HepG2 (cell line): ENCODE results near the gene GALNT8. TPM values are rescaled to one million over a fixed set of nuclear protein-coding genes. Genes with fewer than 3 reads are reported as not detected.

Experiments
- ATAC-seq: fragments of 200-7000 bp; cut with Tn5 transposase; 3 replicates; pipeline ENCODE4 v1.9.1; 2020; ENCODE audit warnings: mild to moderate bottlenecking, moderate library complexity
- BruUV-seq: library from RNA; stranded (reverse); fragments of 400-500 nt; replicated peaks from 2 replicates; lab custom pipeline; 2021; lab: Mats Ljungman, UMichigan
- CTCF ChIA-PET: fragments of 300-600 bp; formaldehyde crosslinking; extraction: SDS; loops from one replicate; lab custom pipeline; 2021; ENCODE audit warnings: low total read pairs, inconsistent platforms, low intra/inter-chr PET ratio; lab: Yijun Ruan, JAX
- POLR2A ChIA-PET: fragments of 350-600 bp; sonication (Branson Sonifier 250); formaldehyde crosslinking; loops from one replicate; lab custom pipeline; 2020; ENCODE audit warnings: antibody characterized with exemption, inconsistent platforms; lab: Yijun Ruan, JAX
- DNase-seq: peaks from one replicate; pipeline ENCODE4 v3.0.0-alpha.2; 2015; ENCODE audit warnings: low spot score
- FAIRE-seq: peaks from 3 replicates; lab custom pipeline; 2011; peaks lifted over from hg19 to GRCh38; lab: Jason Lieb, UNC
- H2AFZ ChIP-seq: one replicate; pipeline ENCODE4 v1.6.1; 2011; ENCODE audit warnings: low read length, inconsistent platforms
- H3K27ac ChIP-seq: fragments of 300-600 bp; 3 replicates; pipeline ENCODE4 v1.8.0; 2011; ENCODE audit warnings: mixed run types, mild to moderate bottlenecking, mixed read lengths, low read length, inconsistent platforms; ENCODE audit not compliant: insufficient read depth; ENCODE audit errors: extremely low read length
- H3K27me3 ChIP-seq, 2 experiments: fragments of 200-600 bp in 1 of 2; 2 replicates in 1 of 2; 3 replicates in 1 of 2; pipeline versions ENCODE4 v1.6.0 to v1.8.0; 2011; ENCODE audit warnings: low read length in 2 of 2, mild to moderate bottlenecking in 2 of 2, moderate library complexity in 2 of 2, inconsistent platforms in 1 of 2; ENCODE audit not compliant: insufficient read depth in 2 of 2, control insufficient read depth in 1 of 2
- H3K36me3 ChIP-seq, 2 experiments: fragments of 200-600 bp in 1 of 2; replicated peaks in 1 of 2; 2 replicates in 1 of 2; 3 replicates in 1 of 2; pipeline versions ENCODE4 v1.5.1 to v1.8.0; 2011; ENCODE audit warnings: low read length in 2 of 2, inconsistent platforms in 1 of 2; ENCODE audit not compliant: insufficient read depth in 2 of 2, control insufficient read depth in 1 of 2
- H3K4me1 ChIP-seq: 2 replicates; pipeline ENCODE4 v1.5.1; 2012; ENCODE audit warnings: low read length, inconsistent platforms; ENCODE audit not compliant: insufficient read depth
- H3K4me2 ChIP-seq: 2 replicates; pipeline ENCODE4 v1.6.0; 2011; ENCODE audit warnings: low read depth, low read length, inconsistent platforms
- H3K4me3 ChIP-seq, 3 experiments: fragments of 200-600 bp in 1 of 3; sonication (generic), shearing (Covaris generic) in 1 of 3; replicated peaks in 1 of 3; 2 replicates each; pipeline ENCODE4 v1.5.1; 2011 to 2016; ENCODE audit warnings: low read length in 3 of 3, inconsistent platforms in 2 of 3, low read depth in 2 of 3, mild to moderate bottlenecking in 2 of 3, control low read depth in 1 of 3, mixed read lengths in 1 of 3; ENCODE audit not compliant: insufficient read depth in 1 of 3
- H3K79me2 ChIP-seq: one replicate; pipeline ENCODE4 v1.6.1; 2011; ENCODE audit warnings: low read length, inconsistent platforms; ENCODE audit not compliant: insufficient read depth
- H3K9ac ChIP-seq: 2 replicates; pipeline ENCODE4 v1.6.0; 2011; ENCODE audit warnings: mild to moderate bottlenecking, low read depth, low read length, inconsistent platforms; ENCODE audit not compliant: insufficient read depth
- H3K9me3 ChIP-seq: 2 replicates; pipeline ENCODE4 v1.5.1; 2012; ENCODE audit warnings: mild to moderate bottlenecking, low read length
- H4K20me1 ChIP-seq: 2 replicates; pipeline ENCODE4 v1.6.0; 2011; ENCODE audit warnings: inconsistent platforms, mild to moderate bottlenecking, low read length, moderate library complexity; ENCODE audit not compliant: insufficient read depth
- CCAR2 ChIP-seq: fragments of 200-400 bp; formaldehyde crosslinking; optimal IDR thresholded peaks from 2 replicates; pipeline ENCODE3; 2018; ENCODE audit warnings: low read depth, mild to moderate bottlenecking, low read length, moderate library complexity
- HES4 ChIP-seq: sonication (generic); formaldehyde crosslinking; IDR thresholded peaks from 2 replicates; pipeline ENCODE4 v1.9.0; 2021; ENCODE audit warnings: mild to moderate bottlenecking, missing genetic modification reagents, borderline replicate concordance
- ISX ChIP-seq: sonication (generic); formaldehyde crosslinking; conservative IDR thresholded peaks from 2 replicates; pipeline ENCODE4 v1.5.0; 2020; ENCODE audit warnings: missing genetic modification reagents
- JUNB ChIP-seq: sonication (generic); formaldehyde crosslinking; IDR thresholded peaks from 2 replicates; pipeline ENCODE4 v1.8.0; 2022; ENCODE audit warnings: missing genetic modification reagents, mild to moderate bottlenecking, borderline replicate concordance
- KLF6 ChIP-seq: IDR thresholded peaks from 2 replicates; pipeline ENCODE4 v1.8.0; 2016; ENCODE audit warnings: missing biosample characterization, missing genetic modification reagents
- NFAT5 ChIP-seq: sonication (generic); formaldehyde crosslinking; IDR thresholded peaks from 2 replicates; pipeline ENCODE4 v1.4.0; 2020; ENCODE audit warnings: missing genetic modification reagents
- NFIB ChIP-seq: sonication (generic); formaldehyde crosslinking; IDR thresholded peaks from 2 replicates; pipeline ENCODE4 v1.9.0; 2021; ENCODE audit warnings: missing genetic modification reagents, mild to moderate bottlenecking, borderline replicate concordance
- NR2C2 ChIP-seq: sonication (generic); formaldehyde crosslinking; IDR thresholded peaks from 2 replicates; pipeline ENCODE4 v1.4.0; 2020; ENCODE audit warnings: missing genetic modification reagents, mild to moderate bottlenecking, moderate library complexity, borderline replicate concordance
- PHF8 ChIP-seq: sonication (generic); formaldehyde crosslinking; IDR thresholded peaks from 2 replicates; pipeline ENCODE4 v1.5.0; 2020; ENCODE audit warnings: missing genetic modification reagents
- SAFB2 ChIP-seq: sonication (generic); formaldehyde crosslinking; IDR thresholded peaks from 2 replicates; pipeline ENCODE4 v1.5.1; 2020; ENCODE audit warnings: missing genetic modification reagents, low read depth, mild to moderate bottlenecking, borderline replicate concordance
- THAP11 ChIP-seq: IDR thresholded peaks from 2 replicates; pipeline ENCODE4 v1.6.1; 2016; ENCODE audit warnings: missing biosample characterization, missing genetic modification reagents
- WIZ ChIP-seq: sonication (generic); formaldehyde crosslinking; IDR thresholded peaks from 2 replicates; pipeline ENCODE4 v1.5.1; 2020; ENCODE audit warnings: mild to moderate bottlenecking, missing genetic modification reagents
- ZNF280B ChIP-seq: sonication (generic); formaldehyde crosslinking; IDR thresholded peaks from 2 replicates; pipeline ENCODE4 v1.5.0; 2020; ENCODE audit warnings: missing genetic modification reagents, mild to moderate bottlenecking, borderline replicate concordance
- ZNF589 ChIP-seq: sonication (generic); formaldehyde crosslinking; conservative IDR thresholded peaks from 2 replicates; pipeline ENCODE4 v1.8.0; 2022; ENCODE audit warnings: mild to moderate bottlenecking, moderate library complexity, missing genetic modification reagents
- ZNF776 ChIP-seq: sonication (generic); formaldehyde crosslinking; IDR thresholded peaks from 2 replicates; pipeline ENCODE4 v1.4.0; 2020; ENCODE audit warnings: mild to moderate bottlenecking, missing genetic modification reagents
- WGBS: methylation state at CpG from one replicate; pipeline ENCODE4 v1.1.6; 2017; ENCODE audit warnings: low lambda C conversion rate; 5-methylcytosine and 5-hydroxymethylcytosine counted together
- in situ Hi-C: cut with HindIII; loops from 2 replicates; pipeline ENCODE4 v1.10.0; 2017; ENCODE audit warnings: low pct_unique_long_range_greater_than_20kb; ENCODE audit not compliant: extremely low pct_ligation_motif_present
- intact Hi-C: fragments of 100-400 bp; cut with micrococcal nuclease; formaldehyde crosslinking; loops from one replicate; pipeline ENCODE4 v1.10.0; 2022; ENCODE audit not compliant: unreplicated experiment
- polyA plus RNA-seq, 8 experiments: library from polyadenylated mRNA; depleted of rRNA in 3 of 8; stranded (reverse) in 7 of 8; unstranded in 1 of 8; fragments of >200 nt; fragmentation: Illumina TruSeq in 4 of 8; extraction: Trizol in 4 of 8; gene quantifications; 2 replicates each; pipeline versions ENCODE4 v1.2.1 to v1.2.3, GENCODE V29; 2011 to 2016; ENCODE audit warnings: low read depth in 4 of 8, missing spikeins in 1 of 8, mixed read lengths in 1 of 8; ENCODE audit not compliant: insufficient read depth in 1 of 8
- total RNA-seq, 5 experiments: library from RNA; depleted of rRNA; stranded (reverse); fragments of >200 nt; fragmentation: Illumina TruSeq; extraction: Trizol; gene quantifications; 2 replicates each; pipeline ENCODE4 v1.2.3, GENCODE V29; 2016; ENCODE audit warnings: low read depth in 1 of 5

Gene GALNT8
- total and polyA plus RNA-seq, 2 of the 13 experiments (the other 11 are each of a cell fraction or from before 2014, with no cell fraction given), result 0.45 TPM; not detected in 1

GRCh38 chr12:4809449-4810218 is 89.4 kb downstream of the GALNT8 start:
- in situ Hi-C loops, result no loop called here
- BruUV-seq, result no TSS peak
- Histone ChIP-seq H3K9ac (no peak overlapping the region), H3K4me2 (no peak overlapping the region), H4K20me1 (no peaks in the 10 kb centered on the region), H3K9me3 (no peaks in the 10 kb centered on the region), H3K4me1 (no peaks in the 10 kb centered on the region), H3K4me3 (no peak overlapping the region), H3K79me2 (no peaks in the 10 kb centered on the region), H2AFZ (no peak overlapping the region), H3K36me3 (no peaks in the 10 kb centered on the region), H3K27ac (no peak overlapping the region), H3K27me3 (peaks cover 1 to 20% of the 10 kb centered on the region in 2 experiments; a peak in 3 of 5 replicates)
- ChIA-PET POLR2A (no interaction called here), CTCF (no interaction called here)
- ATAC-seq (no peak; the same call in 2 of the 3 replicates), FAIRE-seq (no peak), DNase-seq (no peak)
- WGBS, result 62% methylated on average over 22 of the region's 80 CpGs
- intact Hi-C loops, result no loop called here
- no peak for TF ChIP-seq WIZ (CRISPR knock-in tag)
- TF ChIP-seq NFIB (CRISPR knock-in tag), result no peak
- TF ChIP-seq ZNF776, result no peak
- no peak for TF ChIP-seq THAP11 (CRISPR knock-in tag)
- TF ChIP-seq HES4, result no peak
- no peak for TF ChIP-seq ZNF589 (CRISPR knock-in tag)
- no peak for TF ChIP-seq SAFB2 (CRISPR knock-in tag)
- no peak for TF ChIP-seq PHF8 (CRISPR knock-in tag)
- no peak for TF ChIP-seq NFAT5 (CRISPR knock-in tag)
- TF ChIP-seq JUNB (CRISPR knock-in tag), result no peak
- TF ChIP-seq CCAR2, result no peak
- TF ChIP-seq KLF6, result no peak
- TF ChIP-seq NR2C2, result no peak
- no peak for TF ChIP-seq ZNF280B
- TF ChIP-seq ISX (CRISPR knock-in tag), result no peak
